Measurements from ENCODE around the gene CHCHD10. TPM values are rescaled to one million over a fixed set of nuclear protein-coding genes. Genes with fewer than 3 reads are reported as not detected.

Gene CHCHD10
- total and polyA plus RNA-seq, 2 of the 13 experiments (the other 11 are each of a cell fraction or from before 2014, with no cell fraction given): 37.0 to 62.8 TPM

GRCh38 chr22:23773483-23774113 is 5.8 kb upstream of the CHCHD10 start:
- Histone ChIP-seq H3K9ac (ENCODE audit: insufficient read depth, low read depth, low read length) (peak overlapping the region; percentile 85), H3K9me3 (ENCODE audit: low read length) (no peaks in the 10 kb centered on the region), H3K36me3 (replicated peaks in 1 of 2; ENCODE audit: control insufficient read depth in 1 of 2, insufficient read depth in 2 of 2, low read length in 2 of 2) (no peaks in the 10 kb centered on the region), H3K4me3 (replicated peaks in 1 of 3; ENCODE audit: insufficient read depth in 1 of 3, low read depth in 2 of 3, low read length in 3 of 3) (peak overlapping the region; percentile 71 to 90 (median 75)), H3K4me1 (ENCODE audit: insufficient read depth, low read length) (peaks cover 82% of the 10 kb centered on the region), H3K27me3 (ENCODE audit: control insufficient read depth in 1 of 2, insufficient read depth in 2 of 2, low read length in 2 of 2) (no peaks in the 10 kb centered on the region; a peak in 1 of 5 replicates), H3K27ac (ENCODE audit: extremely low read length, insufficient read depth, low read length) (peak overlapping the region; percentile 75), H3K4me2 (ENCODE audit: low read depth, low read length) (peak overlapping the region; percentile 90), H4K20me1 (ENCODE audit: insufficient read depth, low read length) (no peaks in the 10 kb centered on the region), H2AFZ (ENCODE audit: low read length) (no peak overlapping the region), H3K79me2 (ENCODE audit: insufficient read depth, low read length) (peaks cover 2% of the 10 kb centered on the region)
- no peak for DNase-seq (ENCODE audit: low spot score)
- POLR2A ChIA-PET: interaction anchor here (0.5 to 6.6 kb wide), 18 partner anchors 8 to 237 kb away, joined by 3 to 201 read pairs (median 7); partner anchors contain the start of genes C22orf15, CABIN1, MIF and SLC2A11
- BruUV-seq (replicated peaks): TSS peak; percentile 65
- WGBS (ENCODE audit: low lambda C conversion rate): 2% methylated on average over 4 of the region's 7 CpGs
- intact Hi-C loops (cut with micrococcal nuclease; ENCODE audit: unreplicated experiment): loop anchor here (1.0 kb wide), 1 partner anchor 11 kb away; no protein-coding TSS in a partner anchor
- in situ Hi-C loops (cut with HindIII; ENCODE audit: extremely low pct_ligation_motif_present, low pct_unique_long_range_greater_than_20kb): no loop called here
- no peak for FAIRE-seq
- CTCF ChIA-PET (ENCODE audit: low intra/inter-chr PET ratio, low total read pairs): no interaction called here
- peak; percentile 58 for ATAC-seq
- no peak for TF ChIP-seq ARID2 (CRISPR knock-in tag; IDR thresholded peaks at IDR 0.05; ENCODE audit: borderline replicate concordance)
- 0 out of 2 replicates have a peak, but pooled peaks have one; percentile 8 for TF ChIP-seq RBFOX2 (IDR thresholded peaks at IDR 0.05; ENCODE audit: low read depth, low read length)
- TF ChIP-seq THRA (CRISPR knock-in tag; IDR thresholded peaks at IDR 0.05; ENCODE audit: borderline replicate concordance): no peak
- 0 out of 2 replicates have a peak, but pooled peaks have one; percentile 25 for TF ChIP-seq SP4 (CRISPR knock-in tag; IDR thresholded peaks at IDR 0.05)
- no peak for TF ChIP-seq ZNF17 (CRISPR knock-in tag; IDR thresholded peaks at IDR 0.05)
- TF ChIP-seq ZNF225 (CRISPR knock-in tag; IDR thresholded peaks at IDR 0.05): 0 out of 2 replicates have a peak, but pooled peaks have one; percentile 8
- TF ChIP-seq YY1 (IDR thresholded peaks at IDR 0.05; ENCODE audit: insufficient read depth, insufficient replicate concordance, low read depth, low read length): no peak
- 0 out of 2 replicates have a peak, but pooled peaks have one; percentile 7 for TF ChIP-seq ZNF782 (CRISPR knock-in tag; IDR thresholded peaks at IDR 0.05; ENCODE audit: borderline replicate concordance)
- 0 out of 2 replicates have a peak, but pooled peaks have one; percentile 36 for TF ChIP-seq HES4 (CRISPR knock-in tag; IDR thresholded peaks at IDR 0.05; ENCODE audit: borderline replicate concordance)
- no peak for TF ChIP-seq MLXIP (CRISPR knock-in tag; IDR thresholded peaks at IDR 0.05; ENCODE audit: borderline replicate concordance)
- TF ChIP-seq ZNF737 (CRISPR knock-in tag; IDR thresholded peaks at IDR 0.05; ENCODE audit: borderline replicate concordance): 0 out of 2 replicates have a peak, but pooled peaks have one; percentile 64
- TF ChIP-seq SNAPC5 (CRISPR knock-in tag; IDR thresholded peaks at IDR 0.05; ENCODE audit: borderline replicate concordance): no peak
- TF ChIP-seq SAFB2 (CRISPR knock-in tag; IDR thresholded peaks at IDR 0.05; ENCODE audit: borderline replicate concordance, low read depth): peak; percentile 50; the same call in 1 of the 2 replicates
- no peak for TF ChIP-seq HDAC1 (CRISPR knock-in tag; IDR thresholded peaks at IDR 0.05)
- no peak for TF ChIP-seq ZBTB46 (CRISPR knock-in tag; IDR thresholded peaks at IDR 0.05; ENCODE audit: borderline replicate concordance)
- no peak for TF ChIP-seq STAG1 (CRISPR knock-in tag; IDR thresholded peaks at IDR 0.05)
- TF ChIP-seq IRF2 (CRISPR knock-in tag; IDR thresholded peaks at IDR 0.05): no peak
- no peak for TF ChIP-seq RFX1 (IDR thresholded peaks at IDR 0.05)
